K562 (cell line): ENCODE results near the gene ZMIZ1. TPM values are rescaled to one million over a fixed set of nuclear protein-coding genes. Genes with fewer than 3 reads are reported as not detected.
A peak's percentile ranks its signal among the peaks of the same experiment; 100 is the strongest.

Source experiments
- ETS2 ChIP-seq: IDR thresholded peaks from 2 replicates; pipeline ENCODE4 v1.6.1; 2016; ENCODE audit warnings: borderline replicate concordance, missing genetic modification characterization, mild to moderate bottlenecking, moderate library complexity, missing compliant biosample characterization; ENCODE audit not compliant: poor library complexity, severe bottlenecking
- GTF2E2 ChIP-seq: fragments of 200-800 bp; sonication (Bioruptor generic); IDR thresholded peaks from 2 replicates; pipeline ENCODE4 v1.6.1; 2016; ENCODE audit warnings: missing genetic modification characterization, missing compliant biosample characterization
- ILF3 ChIP-seq: fragments of 450-650 bp; IDR thresholded peaks from 2 replicates; pipeline ENCODE4 v1.6.1; 2018; ENCODE audit warnings: antibody characterized with exemption, mild to moderate bottlenecking, moderate library complexity, borderline replicate concordance
- MAFK ChIP-seq: IDR thresholded peaks from 2 replicates; pipeline ENCODE4 v1.6.1; 2011; ENCODE audit warnings: low read length, improper control_type of control experiment
- MAZ ChIP-seq, 2 experiments: fragments of 450-650 bp in 1 of 2; sonication (generic) in 1 of 2; formaldehyde crosslinking; IDR thresholded peaks in 1 of 2; conservative IDR thresholded peaks in 1 of 2; 2 replicates each; pipeline versions ENCODE4 v1.4.0 to v1.5.0; 2020; ENCODE audit warnings: mild to moderate bottlenecking in 1 of 2, missing genetic modification reagents in 1 of 2
- MEF2D ChIP-seq: conservative IDR thresholded peaks from 2 replicates; pipeline ENCODE4 v1.6.1; 2016; ENCODE audit warnings: low read depth, missing genetic modification characterization, missing compliant biosample characterization
- SREBF2 ChIP-seq: sonication (generic); formaldehyde crosslinking; IDR thresholded peaks from 2 replicates; pipeline ENCODE4 v1.4.0; 2020; ENCODE audit warnings: mild to moderate bottlenecking, missing genetic modification reagents
- STAT5B ChIP-seq: fragments of 250-450 bp; sonication (Bioruptor Pico); IDR thresholded peaks from 2 replicates; pipeline ENCODE4 v1.8.0; 2021; ENCODE audit warnings: mild to moderate bottlenecking, inconsistent platforms
- TRIM28 ChIP-seq: fragments of 450-650 bp; IDR thresholded peaks from 2 replicates; pipeline ENCODE4 v1.6.1; 2017
- U2AF2 ChIP-seq: fragments of 200-400 bp; formaldehyde crosslinking; optimal IDR thresholded peaks from 2 replicates; pipeline ENCODE3; 2017; ENCODE audit warnings: low read depth, mild to moderate bottlenecking, low read length
- polyA plus RNA-seq, 8 experiments: library from polyadenylated mRNA; depleted of rRNA in 4 of 8; stranded (reverse) in 5 of 8; unstranded in 3 of 8; fragments of >200 nt; fragmentation: Nextera tagmentation in 2 of 8; fragmentation: Illumina TruSeq in 1 of 8; extraction: Ambion mirVana in 2 of 8; extraction: Trizol in 1 of 8; gene quantifications; 2 replicates each; pipeline versions ENCODE4 v1.2.1 to v1.2.3, GENCODE V29; 2011 to 2014; ENCODE audit warnings: inconsistent platforms in 1 of 8, missing spikeins in 1 of 8
- total RNA-seq, 7 experiments: library from RNA; depleted of rRNA in 6 of 7; stranded (reverse); fragments of >200 nt in 6 of 7; fragmentation: Illumina TruSeq in 2 of 7; extraction: Trizol in 2 of 7; gene quantifications; 2 replicates each; pipeline versions ENCODE4 v1.2.1 to v1.2.3, GENCODE V29; 2011 to 2021; ENCODE audit warnings: low replicate concordance in 1 of 7
- TF ChIP-seq, protein P1 (sequence below): fragments of 450-650 bp; IDR thresholded peaks from 2 replicates; pipeline ENCODE4 v1.6.1; 2017; ENCODE audit warnings: mild to moderate bottlenecking, moderate library complexity
- TF ChIP-seq, protein P2 (sequence below): sonication (generic); formaldehyde crosslinking; IDR thresholded peaks from 2 replicates; pipeline ENCODE4 v1.8.0; 2022; ENCODE audit warnings: missing genetic modification reagents, mild to moderate bottlenecking, moderate library complexity, borderline replicate concordance
- TF ChIP-seq, protein P3 (sequence below), 2 experiments: fragments of 450-650 bp in 1 of 2; IDR thresholded peaks; 2 replicates each; pipeline ENCODE4 v1.6.1; 2011 to 2017; ENCODE audit warnings: low read depth in 2 of 2, antibody characterized with exemption in 1 of 2, borderline replicate concordance in 1 of 2, low read length in 1 of 2, mild to moderate bottlenecking in 1 of 2, mixed read lengths in 1 of 2; ENCODE audit not compliant: control insufficient read depth in 1 of 2
- TF ChIP-seq, protein P4 (sequence below): fragments of 250-450 bp; sonication (Bioruptor Pico); IDR thresholded peaks from 2 replicates; pipeline ENCODE4 v1.8.0; 2022; ENCODE audit warnings: moderate library complexity, mild to moderate bottlenecking, inconsistent platforms

Gene ZMIZ1
- total and polyA plus RNA-seq, 9 of the 15 experiments (the other 6 are each of a cell fraction or from before 2014, with no cell fraction given) = 1.0 to 37.3 (median 4.3) TPM

DNA sequence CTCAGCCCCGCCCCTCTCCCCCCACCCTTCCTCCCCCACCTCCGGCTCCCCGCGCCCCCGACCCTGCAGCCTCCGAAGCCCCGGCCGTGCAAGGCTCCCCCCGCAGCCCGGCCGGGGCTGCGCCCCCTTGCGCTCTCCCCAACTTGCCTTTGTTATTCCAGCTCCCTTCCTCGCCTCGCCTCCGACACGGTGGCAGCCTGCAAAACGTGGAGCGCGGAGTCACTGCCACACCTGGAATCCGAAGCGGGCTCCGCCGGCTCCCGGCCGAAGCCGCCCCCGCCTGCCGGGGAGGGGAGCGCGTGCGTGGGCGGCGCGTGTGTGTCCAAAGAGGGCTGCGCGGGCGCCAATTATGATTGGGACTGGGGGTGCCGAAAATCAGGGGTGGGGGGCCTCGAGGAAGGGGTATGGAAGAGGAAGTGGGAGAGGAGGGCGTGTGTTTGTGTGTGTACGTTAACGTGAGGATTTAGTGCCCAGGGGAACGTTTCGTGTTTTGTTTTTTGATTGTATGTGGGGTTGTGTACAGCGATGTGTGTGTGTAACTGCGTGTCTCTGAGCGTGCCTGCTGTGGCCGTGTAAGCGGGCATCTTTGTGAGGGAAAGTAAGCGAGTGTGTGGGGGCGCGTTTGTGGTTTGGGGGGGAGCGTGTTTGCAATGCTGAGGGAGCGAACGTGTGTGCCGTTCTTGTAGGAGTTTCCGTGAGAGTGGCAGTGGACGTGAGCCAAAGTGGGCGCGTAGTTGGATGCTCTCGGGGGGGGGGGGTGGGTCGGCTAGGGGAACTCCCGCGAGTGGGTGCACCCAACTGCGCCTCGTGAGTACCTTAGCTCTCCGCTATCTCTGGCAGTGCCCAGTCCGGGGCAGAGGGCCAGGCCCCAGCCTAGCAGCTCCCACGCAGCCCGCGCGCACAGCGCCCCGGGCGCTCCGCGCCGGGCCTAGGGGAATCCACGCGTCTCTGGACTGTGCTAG, 1.2 kb upstream of the ZMIZ1 start (continued):
- TF ChIP-seq ETS2 (tag) (no peak), STAT5B (CRISPR knock-in tag) (no peak), SREBF2 (CRISPR knock-in tag) (no peak), MEF2D (tag) (no peak), ILF3 (no peak), U2AF2 (no peak), TRIM28 (no peak), MAFK (no peak), GTF2E2 (tag) (no peak), MAZ (CRISPR knock-in tag; conservative IDR thresholded peaks at IDR 0.05 in 1 of 2, IDR thresholded peaks at IDR 0.05 in 1 of 2) (peak; percentile 95 to 98)
- TF ChIP-seq, protein P1, sequence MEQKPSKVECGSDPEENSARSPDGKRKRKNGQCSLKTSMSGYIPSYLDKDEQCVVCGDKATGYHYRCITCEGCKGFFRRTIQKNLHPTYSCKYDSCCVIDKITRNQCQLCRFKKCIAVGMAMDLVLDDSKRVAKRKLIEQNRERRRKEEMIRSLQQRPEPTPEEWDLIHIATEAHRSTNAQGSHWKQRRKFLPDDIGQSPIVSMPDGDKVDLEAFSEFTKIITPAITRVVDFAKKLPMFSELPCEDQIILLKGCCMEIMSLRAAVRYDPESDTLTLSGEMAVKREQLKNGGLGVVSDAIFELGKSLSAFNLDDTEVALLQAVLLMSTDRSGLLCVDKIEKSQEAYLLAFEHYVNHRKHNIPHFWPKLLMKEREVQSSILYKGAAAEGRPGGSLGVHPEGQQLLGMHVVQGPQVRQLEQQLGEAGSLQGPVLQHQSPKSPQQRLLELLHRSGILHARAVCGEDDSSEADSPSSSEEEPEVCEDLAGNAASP = no peak
- TF ChIP-seq, protein P2, sequence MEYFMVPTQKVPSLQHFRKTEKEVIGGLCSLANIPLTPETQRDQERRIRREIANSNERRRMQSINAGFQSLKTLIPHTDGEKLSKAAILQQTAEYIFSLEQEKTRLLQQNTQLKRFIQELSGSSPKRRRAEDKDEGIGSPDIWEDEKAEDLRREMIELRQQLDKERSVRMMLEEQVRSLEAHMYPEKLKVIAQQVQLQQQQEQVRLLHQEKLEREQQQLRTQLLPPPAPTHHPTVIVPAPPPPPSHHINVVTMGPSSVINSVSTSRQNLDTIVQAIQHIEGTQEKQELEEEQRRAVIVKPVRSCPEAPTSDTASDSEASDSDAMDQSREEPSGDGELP (CRISPR knock-in tag) = peak; percentile 90
- TF ChIP-seq, protein P3, sequence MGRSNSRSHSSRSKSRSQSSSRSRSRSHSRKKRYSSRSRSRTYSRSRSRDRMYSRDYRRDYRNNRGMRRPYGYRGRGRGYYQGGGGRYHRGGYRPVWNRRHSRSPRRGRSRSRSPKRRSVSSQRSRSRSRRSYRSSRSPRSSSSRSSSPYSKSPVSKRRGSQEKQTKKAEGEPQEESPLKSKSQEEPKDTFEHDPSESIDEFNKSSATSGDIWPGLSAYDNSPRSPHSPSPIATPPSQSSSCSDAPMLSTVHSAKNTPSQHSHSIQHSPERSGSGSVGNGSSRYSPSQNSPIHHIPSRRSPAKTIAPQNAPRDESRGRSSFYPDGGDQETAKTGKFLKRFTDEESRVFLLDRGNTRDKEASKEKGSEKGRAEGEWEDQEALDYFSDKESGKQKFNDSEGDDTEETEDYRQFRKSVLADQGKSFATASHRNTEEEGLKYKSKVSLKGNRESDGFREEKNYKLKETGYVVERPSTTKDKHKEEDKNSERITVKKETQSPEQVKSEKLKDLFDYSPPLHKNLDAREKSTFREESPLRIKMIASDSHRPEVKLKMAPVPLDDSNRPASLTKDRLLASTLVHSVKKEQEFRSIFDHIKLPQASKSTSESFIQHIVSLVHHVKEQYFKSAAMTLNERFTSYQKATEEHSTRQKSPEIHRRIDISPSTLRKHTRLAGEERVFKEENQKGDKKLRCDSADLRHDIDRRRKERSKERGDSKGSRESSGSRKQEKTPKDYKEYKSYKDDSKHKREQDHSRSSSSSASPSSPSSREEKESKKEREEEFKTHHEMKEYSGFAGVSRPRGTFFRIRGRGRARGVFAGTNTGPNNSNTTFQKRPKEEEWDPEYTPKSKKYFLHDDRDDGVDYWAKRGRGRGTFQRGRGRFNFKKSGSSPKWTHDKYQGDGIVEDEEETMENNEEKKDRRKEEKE (IDR thresholded peaks at IDR 0.05; ENCODE audit: borderline replicate concordance in 1 of 2, control insufficient read depth in 1 of 2, low read depth in 2 of 2, low read length in 1 of 2) = no peak
- TF ChIP-seq, protein P4, sequence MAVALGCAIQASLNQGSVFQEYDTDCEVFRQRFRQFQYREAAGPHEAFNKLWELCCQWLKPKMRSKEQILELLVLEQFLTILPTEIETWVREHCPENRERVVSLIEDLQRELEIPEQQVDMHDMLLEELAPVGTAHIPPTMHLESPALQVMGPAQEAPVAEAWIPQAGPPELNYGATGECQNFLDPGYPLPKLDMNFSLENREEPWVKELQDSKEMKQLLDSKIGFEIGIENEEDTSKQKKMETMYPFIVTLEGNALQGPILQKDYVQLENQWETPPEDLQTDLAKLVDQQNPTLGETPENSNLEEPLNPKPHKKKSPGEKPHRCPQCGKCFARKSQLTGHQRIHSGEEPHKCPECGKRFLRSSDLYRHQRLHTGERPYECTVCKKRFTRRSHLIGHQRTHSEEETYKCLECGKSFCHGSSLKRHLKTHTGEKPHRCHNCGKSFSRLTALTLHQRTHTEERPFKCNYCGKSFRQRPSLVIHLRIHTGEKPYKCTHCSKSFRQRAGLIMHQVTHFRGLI = no peak
